T-helper 22 cell (primary cell): Measurements from ENCODE around the gene DUS2.
A peak's percentile ranks its signal among the peaks of the same experiment; 100 is the strongest.
"Not testable (repeated sequence)": the region's sequence is repeated elsewhere in the genome, so short reads cannot be mapped to it uniquely, and the experiment has no call there.

Experiments used
- DNase-seq: peaks from one replicate; pipeline ENCODE4 v3.0.0-alpha.2; 2020; ENCODE audit warnings: low read depth

DUS2 gene

GRCh38 chr16:67998779-67999688 is 24.1 kb upstream of the DUS2 start, which contains the start of gene DPEP2:
DPEP2 (minus strand) TSS chr16:67999484; CDS start chr16:67993212, 6,272 bp downstream.
- DNase-seq = not testable (repeated sequence)

GRCh38 chr16:67999985-68000384 is 23.1 kb upstream of the DUS2 start:
- no peak for DNase-seq

GRCh38 chr16:68000450-68000849 is 22.6 kb upstream of the DUS2 start:
- no peak for DNase-seq

- no peak for DNase-seq
Measured at GRCh38 chr16:68003031-68003430, 20.1 kb upstream of the DUS2 start.

GRCh38 chr16:68005211-68005610 is 17.9 kb upstream of the DUS2 start:
- no peak for DNase-seq

GRCh38 chr16:68005786-68006286 is 17.2 kb upstream of the DUS2 start:
- DNase-seq = no peak

GRCh38 chr16:68009157-68009735 is 13.8 kb upstream of the DUS2 start:
- no peak for DNase-seq

GRCh38 chr16:68009872-68010271 is 13.2 kb upstream of the DUS2 start:
- not testable (repeated sequence) for DNase-seq

- DNase-seq = no peak
Measured at GRCh38 chr16:68013440-68013839, 9.6 kb upstream of the DUS2 start.

- no peak for DNase-seq
Measured at GRCh38 chr16:68015681-68016080, 7.4 kb upstream of the DUS2 start, which contains the start of gene DPEP2NB. DPEP2NB (minus strand) TSS chr16:68015911; CDS start chr16:68015770, 141 bp downstream.

- DNase-seq = no peak
Measured at GRCh38 chr16:68019167-68019680, 3.9 kb upstream of the DUS2 start.

GRCh38 chr16:68021490-68021889 is 1.6 kb upstream of the DUS2 start:
- no peak for DNase-seq

- DNase-seq = no peak
Measured at GRCh38 chr16:68022278-68022727, 781 bp upstream of the DUS2 start.

- no peak for DNase-seq
Measured at GRCh38 chr16:68028996-68029395, 5.9 kb downstream of the DUS2 start.

- not testable (repeated sequence) for DNase-seq
Measured at GRCh38 chr16:68030108-68030507, 7.0 kb downstream of the DUS2 start.

- DNase-seq = no peak
Measured at GRCh38 chr16:68031951-68032350, 8.9 kb downstream of the DUS2 start.

GRCh38 chr16:68033101-68033500 is 10.0 kb downstream of the DUS2 start:
- no peak for DNase-seq

GRCh38 chr16:68035227-68035626 is 12.1 kb downstream of the DUS2 start:
- no peak for DNase-seq

GRCh38 chr16:68037841-68038597 is 14.9 kb downstream of the DUS2 start:
- DNase-seq = no peak

- DNase-seq = peak; percentile 66
Measured at GRCh38 chr16:68040506-68041288, 17.6 kb downstream of the DUS2 start.

- DNase-seq = no peak
Measured at GRCh38 chr16:68041783-68042182, 18.7 kb downstream of the DUS2 start.
